K562 (cell line): Measurements from ENCODE around the gene PTCH2.

Experiments
- CCNT2 ChIP-seq: IDR thresholded peaks from 2 replicates; pipeline ENCODE4 v1.6.1; 2011; ENCODE audit warnings: borderline replicate concordance, low read depth, mild to moderate bottlenecking, moderate library complexity, mixed read lengths, low read length; ENCODE audit not compliant: insufficient read length; ENCODE audit errors: extremely low read depth
- ESRRA ChIP-seq: fragments of 450-650 bp; IDR thresholded peaks from 2 replicates; pipeline ENCODE4 v1.6.1; 2014; ENCODE audit warnings: low read depth, mild to moderate bottlenecking, moderate library complexity, borderline replicate concordance
- FOXK2 ChIP-seq, 2 experiments: fragments of 450-650 bp; IDR thresholded peaks in 1 of 2; conservative IDR thresholded peaks in 1 of 2; 2 replicates each; pipeline ENCODE4 v1.6.1; 2016; ENCODE audit warnings: low read depth in 2 of 2, mild to moderate bottlenecking in 1 of 2
- FOXM1 ChIP-seq, 2 experiments: fragments of 450-650 bp in 1 of 2; sonication (generic) in 1 of 2; formaldehyde crosslinking in 1 of 2; IDR thresholded peaks; 2 replicates each; pipeline versions ENCODE4 v1.6.1 to v1.9.0; 2017 to 2022; ENCODE audit warnings: low read depth in 2 of 2, mild to moderate bottlenecking in 2 of 2, missing genetic modification reagents in 1 of 2, moderate library complexity in 1 of 2
- KLF10 ChIP-seq: fragments of 250-450 bp; sonication (Bioruptor Pico); IDR thresholded peaks from 2 replicates; pipeline ENCODE4 v1.6.1; 2021; ENCODE audit warnings: matching md5 sums
- MXI1 ChIP-seq: IDR thresholded peaks from 2 replicates; pipeline ENCODE4 v1.6.1; 2011; ENCODE audit warnings: low read depth, mild to moderate bottlenecking, improper control_type of control experiment, low read length
- RAD21 ChIP-seq, 2 experiments: fragments of 250-450 bp in 1 of 2; fragments of 450-650 bp in 1 of 2; sonication (Bioruptor Pico) in 1 of 2; formaldehyde crosslinking in 1 of 2; IDR thresholded peaks in 1 of 2; conservative IDR thresholded peaks in 1 of 2; 2 replicates each; pipeline versions ENCODE4 v1.4.0 to v1.8.0; 2020 to 2022; ENCODE audit warnings: mild to moderate bottlenecking in 2 of 2, moderate library complexity in 1 of 2
- RHOXF2B ChIP-seq: fragments of 250-450 bp; sonication (Bioruptor Pico); conservative IDR thresholded peaks from 2 replicates; pipeline ENCODE4 v1.5.1; 2021
- SMC3 ChIP-seq: conservative IDR thresholded peaks from 2 replicates; pipeline ENCODE4 v1.6.1; 2011; ENCODE audit warnings: low read depth, low read length, improper control_type of control experiment; ENCODE audit not compliant: insufficient read depth
- TBL1XR1 ChIP-seq, 2 experiments: IDR thresholded peaks; 2 replicates each; pipeline ENCODE4 v1.6.1; 2012; ENCODE audit warnings: improper control_type of control experiment in 2 of 2, low read length in 2 of 2, mild to moderate bottlenecking in 1 of 2
- TF ChIP-seq, protein P1 (sequence below): sonication (generic); formaldehyde crosslinking; IDR thresholded peaks from 2 replicates; pipeline ENCODE4 v1.8.0; 2022; ENCODE audit warnings: mild to moderate bottlenecking, missing genetic modification reagents, borderline replicate concordance
- TF ChIP-seq, protein P2 (sequence below), 3 experiments: IDR thresholded peaks in 2 of 3; conservative IDR thresholded peaks in 1 of 3; 2 replicates each; pipeline ENCODE4 v1.5.1; 2011 to 2012; ENCODE audit warnings: low read length in 3 of 3, mild to moderate bottlenecking in 3 of 3, control low read depth in 2 of 3, improper control_type of control experiment in 1 of 3, inconsistent platforms in 1 of 3, low read depth in 1 of 3, mixed read lengths in 1 of 3, moderate library complexity in 1 of 3; ENCODE audit not compliant: insufficient read depth in 2 of 3
- TF ChIP-seq, protein P3 (sequence below): fragments of 250-450 bp; sonication (Bioruptor Pico); IDR thresholded peaks from 2 replicates; pipeline ENCODE4 v1.5.0; 2020; ENCODE audit warnings: mild to moderate bottlenecking
- TF ChIP-seq, protein P4 (sequence below): fragments of 250-450 bp; sonication (Bioruptor Pico); IDR thresholded peaks from 2 replicates; pipeline ENCODE4 v1.8.0; 2021; ENCODE audit warnings: borderline replicate concordance, mild to moderate bottlenecking, moderate library complexity; ENCODE audit not compliant: poor library complexity, severe bottlenecking

DNA sequence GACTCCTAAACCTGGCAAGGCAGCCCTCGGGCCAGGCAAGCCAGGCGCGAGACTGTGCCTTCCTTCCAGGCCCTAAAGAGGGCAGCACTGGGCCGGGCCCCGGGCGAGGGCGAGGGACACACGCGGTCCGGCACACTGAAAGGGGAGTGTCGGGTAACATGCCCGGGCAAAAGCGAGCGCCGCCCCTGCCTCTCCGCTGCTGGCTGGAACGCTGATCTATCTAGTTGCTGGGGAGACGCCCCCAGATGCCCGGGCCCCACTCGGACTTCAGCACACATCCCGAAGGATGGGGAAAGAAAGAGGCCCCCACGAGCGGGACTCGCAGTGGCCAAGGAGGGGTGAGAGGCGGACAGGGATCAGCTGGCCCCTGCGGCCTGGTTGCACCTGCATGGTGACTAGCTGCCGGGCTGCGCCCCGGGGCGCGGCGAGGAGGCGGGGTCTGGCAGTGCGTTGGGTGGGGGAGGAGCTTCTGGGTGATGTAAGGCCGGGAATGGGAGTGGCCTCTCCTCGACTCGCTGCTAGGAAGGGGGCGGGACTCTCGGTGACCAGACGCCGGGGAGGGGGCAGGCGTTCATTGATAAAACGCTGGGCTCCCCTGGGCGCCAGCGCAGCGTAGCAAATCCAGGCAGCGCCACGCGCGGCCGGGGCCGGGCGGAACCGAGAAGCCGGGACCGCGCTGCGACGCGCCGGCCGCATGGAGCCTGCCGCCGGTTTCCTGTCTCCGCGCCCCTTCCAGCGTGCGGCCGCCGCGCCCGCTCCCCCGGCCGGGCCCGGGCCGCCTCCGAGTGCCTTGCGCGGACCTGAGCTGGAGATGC is 43.1 kb downstream of the PTCH2 start, which contains the start of gene PLK3:
- TF ChIP-seq TBL1XR1 (IDR thresholded peaks at IDR 0.05; ENCODE audit: low read length in 2 of 2) (no peak; a peak in 1 of 4 replicates), ESRRA (peak; percentile 63; the same call in 1 of the 2 replicates), CCNT2 (peak; percentile 93), KLF10 (CRISPR knock-in tag) (no peak), FOXM1 (IDR thresholded peaks at IDR 0.05; ENCODE audit: low read depth) (no peak), FOXM1 (CRISPR knock-in tag; IDR thresholded peaks at IDR 0.05; ENCODE audit: low read depth) (no peak; the same call in none of the 2 replicates), RAD21 (CRISPR knock-in tag; conservative IDR thresholded peaks at IDR 0.05 in 1 of 2, IDR thresholded peaks at IDR 0.05 in 1 of 2) (peak; percentile 91 to 96), FOXK2 (conservative IDR thresholded peaks at IDR 0.05 in 1 of 2, IDR thresholded peaks at IDR 0.05 in 1 of 2; ENCODE audit: low read depth in 2 of 2) (peak; percentile 90 to 94; a peak in 3 of 4 replicates), SMC3 (peak; percentile 49; the same call in 1 of the 2 replicates), RHOXF2B (no peak), MXI1 (peak; percentile 87)
- TF ChIP-seq, protein P1, sequence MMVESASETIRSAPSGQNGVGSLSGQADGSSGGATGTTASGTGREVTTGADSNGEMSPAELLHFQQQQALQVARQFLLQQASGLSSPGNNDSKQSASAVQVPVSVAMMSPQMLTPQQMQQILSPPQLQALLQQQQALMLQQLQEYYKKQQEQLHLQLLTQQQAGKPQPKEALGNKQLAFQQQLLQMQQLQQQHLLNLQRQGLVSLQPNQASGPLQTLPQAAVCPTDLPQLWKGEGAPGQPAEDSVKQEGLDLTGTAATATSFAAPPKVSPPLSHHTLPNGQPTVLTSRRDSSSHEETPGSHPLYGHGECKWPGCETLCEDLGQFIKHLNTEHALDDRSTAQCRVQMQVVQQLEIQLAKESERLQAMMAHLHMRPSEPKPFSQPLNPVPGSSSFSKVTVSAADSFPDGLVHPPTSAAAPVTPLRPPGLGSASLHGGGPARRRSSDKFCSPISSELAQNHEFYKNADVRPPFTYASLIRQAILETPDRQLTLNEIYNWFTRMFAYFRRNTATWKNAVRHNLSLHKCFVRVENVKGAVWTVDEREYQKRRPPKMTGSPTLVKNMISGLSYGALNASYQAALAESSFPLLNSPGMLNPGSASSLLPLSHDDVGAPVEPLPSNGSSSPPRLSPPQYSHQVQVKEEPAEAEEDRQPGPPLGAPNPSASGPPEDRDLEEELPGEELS (CRISPR knock-in tag): no peak
- TF ChIP-seq, protein P2, sequence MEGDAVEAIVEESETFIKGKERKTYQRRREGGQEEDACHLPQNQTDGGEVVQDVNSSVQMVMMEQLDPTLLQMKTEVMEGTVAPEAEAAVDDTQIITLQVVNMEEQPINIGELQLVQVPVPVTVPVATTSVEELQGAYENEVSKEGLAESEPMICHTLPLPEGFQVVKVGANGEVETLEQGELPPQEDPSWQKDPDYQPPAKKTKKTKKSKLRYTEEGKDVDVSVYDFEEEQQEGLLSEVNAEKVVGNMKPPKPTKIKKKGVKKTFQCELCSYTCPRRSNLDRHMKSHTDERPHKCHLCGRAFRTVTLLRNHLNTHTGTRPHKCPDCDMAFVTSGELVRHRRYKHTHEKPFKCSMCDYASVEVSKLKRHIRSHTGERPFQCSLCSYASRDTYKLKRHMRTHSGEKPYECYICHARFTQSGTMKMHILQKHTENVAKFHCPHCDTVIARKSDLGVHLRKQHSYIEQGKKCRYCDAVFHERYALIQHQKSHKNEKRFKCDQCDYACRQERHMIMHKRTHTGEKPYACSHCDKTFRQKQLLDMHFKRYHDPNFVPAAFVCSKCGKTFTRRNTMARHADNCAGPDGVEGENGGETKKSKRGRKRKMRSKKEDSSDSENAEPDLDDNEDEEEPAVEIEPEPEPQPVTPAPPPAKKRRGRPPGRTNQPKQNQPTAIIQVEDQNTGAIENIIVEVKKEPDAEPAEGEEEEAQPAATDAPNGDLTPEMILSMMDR (IDR thresholded peaks at IDR 0.05 in 2 of 3, conservative IDR thresholded peaks at IDR 0.05 in 1 of 3; ENCODE audit: insufficient read depth in 2 of 3, low read depth in 1 of 3, low read length in 3 of 3): peak; percentile 94 to 96 (median 95)
- TF ChIP-seq, protein P3, sequence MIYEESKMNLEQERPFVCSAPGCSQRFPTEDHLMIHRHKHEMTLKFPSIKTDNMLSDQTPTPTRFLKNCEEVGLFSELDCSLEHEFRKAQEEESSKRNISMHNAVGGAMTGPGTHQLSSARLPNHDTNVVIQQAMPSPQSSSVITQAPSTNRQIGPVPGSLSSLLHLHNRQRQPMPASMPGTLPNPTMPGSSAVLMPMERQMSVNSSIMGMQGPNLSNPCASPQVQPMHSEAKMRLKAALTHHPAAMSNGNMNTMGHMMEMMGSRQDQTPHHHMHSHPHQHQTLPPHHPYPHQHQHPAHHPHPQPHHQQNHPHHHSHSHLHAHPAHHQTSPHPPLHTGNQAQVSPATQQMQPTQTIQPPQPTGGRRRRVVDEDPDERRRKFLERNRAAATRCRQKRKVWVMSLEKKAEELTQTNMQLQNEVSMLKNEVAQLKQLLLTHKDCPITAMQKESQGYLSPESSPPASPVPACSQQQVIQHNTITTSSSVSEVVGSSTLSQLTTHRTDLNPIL (CRISPR knock-in tag): no peak
- TF ChIP-seq, protein P4, sequence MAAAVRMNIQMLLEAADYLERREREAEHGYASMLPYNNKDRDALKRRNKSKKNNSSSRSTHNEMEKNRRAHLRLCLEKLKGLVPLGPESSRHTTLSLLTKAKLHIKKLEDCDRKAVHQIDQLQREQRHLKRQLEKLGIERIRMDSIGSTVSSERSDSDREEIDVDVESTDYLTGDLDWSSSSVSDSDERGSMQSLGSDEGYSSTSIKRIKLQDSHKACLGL (CRISPR knock-in tag): peak; percentile 59
